Adrenal gland (tissue), 12 donors: ENCODE data around the gene OPCML. TPM values are rescaled to one million over a fixed set of nuclear protein-coding genes. Genes with fewer than 3 reads are reported as not detected.

ENCODE experiments used
- DNase-seq, 7 donors: peaks; one replicate each; pipeline ENCODE4 v3.0.0-alpha.2; 2019 to 2020
- H3K27ac ChIP-seq, 5 donors: fragments of 200-600 bp; sonication (generic) in 4 of 5; 1 replicate in 3 of 5; 2 replicates in 2 of 5; pipeline versions ENCODE4 v1.5.1 to v1.8.0; 2016 to 2020; ENCODE audit warnings: mild to moderate bottlenecking in 1 of 5
- H3K27me3 ChIP-seq: fragments of 200-600 bp; 2 replicates; pipeline ENCODE4 v1.8.0; 2021
- H3K36me3 ChIP-seq, 2 donors: fragments of 200-600 bp; replicated peaks in 1 of 2; 1 replicate in 1 of 2; 2 replicates in 1 of 2; pipeline versions ENCODE4 v1.5.1 to v1.8.0; 2018 to 2022
- H3K4me1 ChIP-seq, 2 donors: fragments of 200-600 bp; replicated peaks in 1 of 2; 1 replicate in 1 of 2; 2 replicates in 1 of 2; pipeline versions ENCODE4 v1.5.1 to v1.8.0; 2018 to 2021
- H3K4me3 ChIP-seq, 4 donors: fragments of 200-600 bp; sonication (generic) in 3 of 4; one replicate each; pipeline ENCODE4 v1.5.1; 2016 to 2018
- H3K9me3 ChIP-seq, 3 donors: fragments of 200-600 bp; sonication (generic) in 1 of 3; replicated peaks in 1 of 3; 1 replicate in 2 of 3; 2 replicates in 1 of 3; pipeline versions ENCODE4 v1.5.1 to v1.8.0; 2016 to 2021
- POLR2A ChIP-seq, 2 donors: fragments of 450-650 bp; IDR thresholded peaks; one replicate each; pipeline ENCODE4 v1.6.1; 2017; ENCODE audit warnings: antibody characterized with exemption in 2 of 2, mild to moderate bottlenecking in 2 of 2, moderate library complexity in 1 of 2
- WGBS, 4 donors: extraction: QIAGEN DNeasy Blood & Tissue Kit in 2 of 4; methylation state at CpG; one replicate each; pipeline versions ENCODE4 v1.1.5 to v1.1.7; 2013 to 2017; 5-methylcytosine and 5-hydroxymethylcytosine counted together
- intact Hi-C, 2 donors: fragments of 100-400 bp; cut with DNase I; formaldehyde crosslinking; loops; one replicate each; pipeline versions ENCODE4 v1.14.1 to v1.15.0; 2022 to 2023
- polyA plus RNA-seq, 3 donors: library from polyadenylated mRNA; stranded (reverse); fragments of 200-250 nt in 2 of 3; fragments of 350-450 nt in 1 of 3; fragmentation: Illumina TruSeq in 1 of 3; extraction: RNeasy Lipid Tissue Mini Kit (QIAGEN cat#74804) in 1 of 3; gene quantifications; one replicate each; pipeline ENCODE4 v1.2.3, GENCODE V29; 2013 to 2014
- total RNA-seq, 9 donors: library from RNA; depleted of rRNA in 4 of 9; stranded (reverse); fragments of >200 nt in 4 of 9; fragments of 120-200 nt in 1 of 9; fragmentation: NEBNext Ultra II Directional in 1 of 9; extraction: Animal tissue kit (Norgen Biotek cat#: 25700) in 1 of 9; gene quantifications; one replicate each; pipeline versions ENCODE4 v1.1.0 to v1.2.4, GENCODE V29; 2013 to 2023
- TF ChIP-seq, protein P1 (sequence below), 6 experiments: fragments of 450-650 bp in 4 of 6; fragments of 200-600 bp in 2 of 6; sonication (generic) in 1 of 6; IDR thresholded peaks; 1 replicate in 5 of 6; 2 replicates in 1 of 6; pipeline versions ENCODE4 v1.5.1 to v1.8.0; 2016 to 2021; ENCODE audit warnings: antibody characterized with exemption in 6 of 6, mild to moderate bottlenecking in 2 of 6, moderate library complexity in 1 of 6
- donor health status: healthy with polysubstance abuse.
- donor health status: Bipolar disorder and iron deficiency.
- donor health status: DM: yes; HTN: yes; CAD: no.
- donor health status: DM: no; HTN: no; CAD: no.
- donor health status: DM: no; HTN: no; CAD: no.
- donor health status: DM: yes; HTN: yes; CAD: no.

OPCML gene
- total and polyA plus RNA-seq, 12 donors, result 0.10 to 5.5 (median 0.72) TPM; not detected in 5

- 56 to 62% (median 58%) methylated on average over 5 of the region's 5 CpGs for WGBS, 4 donors
Measured at GRCh38 chr11:132844956-132845696, 687.2 kb downstream of the OPCML start.

GRCh38 chr11:132840660-132841059, 691.6 kb downstream of the OPCML start:
- no peaks in the 10 kb centered on the region for H3K9me3 ChIP-seq
- H3K27me3 ChIP-seq, result no peaks in the 10 kb centered on the region
- TF ChIP-seq, protein P1, sequence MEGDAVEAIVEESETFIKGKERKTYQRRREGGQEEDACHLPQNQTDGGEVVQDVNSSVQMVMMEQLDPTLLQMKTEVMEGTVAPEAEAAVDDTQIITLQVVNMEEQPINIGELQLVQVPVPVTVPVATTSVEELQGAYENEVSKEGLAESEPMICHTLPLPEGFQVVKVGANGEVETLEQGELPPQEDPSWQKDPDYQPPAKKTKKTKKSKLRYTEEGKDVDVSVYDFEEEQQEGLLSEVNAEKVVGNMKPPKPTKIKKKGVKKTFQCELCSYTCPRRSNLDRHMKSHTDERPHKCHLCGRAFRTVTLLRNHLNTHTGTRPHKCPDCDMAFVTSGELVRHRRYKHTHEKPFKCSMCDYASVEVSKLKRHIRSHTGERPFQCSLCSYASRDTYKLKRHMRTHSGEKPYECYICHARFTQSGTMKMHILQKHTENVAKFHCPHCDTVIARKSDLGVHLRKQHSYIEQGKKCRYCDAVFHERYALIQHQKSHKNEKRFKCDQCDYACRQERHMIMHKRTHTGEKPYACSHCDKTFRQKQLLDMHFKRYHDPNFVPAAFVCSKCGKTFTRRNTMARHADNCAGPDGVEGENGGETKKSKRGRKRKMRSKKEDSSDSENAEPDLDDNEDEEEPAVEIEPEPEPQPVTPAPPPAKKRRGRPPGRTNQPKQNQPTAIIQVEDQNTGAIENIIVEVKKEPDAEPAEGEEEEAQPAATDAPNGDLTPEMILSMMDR (IDR thresholded peaks at IDR 0.05), result no peak
- no peak for TF ChIP-seq POLR2A (IDR thresholded peaks at IDR 0.05)
- no peaks in the 10 kb centered on the region for H3K36me3 ChIP-seq
- WGBS, 4 donors, result 84 to 91% (median 87%) methylated on average over 12 of the region's 12 CpGs
- no peaks in the 10 kb centered on the region for H3K4me1 ChIP-seq
- no peak for DNase-seq
- no peak overlapping the region for H3K27ac ChIP-seq
- H3K4me3 ChIP-seq, result no peak overlapping the region
- intact Hi-C loops, result no loop called here

More at GRCh38 chr11:132844956-132845696, 687.2 kb downstream of the OPCML start:
- H3K27ac ChIP-seq, result no peak overlapping the region
- H3K27me3 ChIP-seq, result no peaks in the 10 kb centered on the region
- no peak for DNase-seq
- intact Hi-C loops, result no loop called here
- TF ChIP-seq POLR2A (IDR thresholded peaks at IDR 0.05), result no peak
- TF ChIP-seq, protein P1 (IDR thresholded peaks at IDR 0.05), result no peak
- H3K36me3 ChIP-seq, result no peaks in the 10 kb centered on the region
- no peaks in the 10 kb centered on the region for H3K4me1 ChIP-seq
- no peak overlapping the region for H3K4me3 ChIP-seq
- no peaks in the 10 kb centered on the region for H3K9me3 ChIP-seq

DNA sequence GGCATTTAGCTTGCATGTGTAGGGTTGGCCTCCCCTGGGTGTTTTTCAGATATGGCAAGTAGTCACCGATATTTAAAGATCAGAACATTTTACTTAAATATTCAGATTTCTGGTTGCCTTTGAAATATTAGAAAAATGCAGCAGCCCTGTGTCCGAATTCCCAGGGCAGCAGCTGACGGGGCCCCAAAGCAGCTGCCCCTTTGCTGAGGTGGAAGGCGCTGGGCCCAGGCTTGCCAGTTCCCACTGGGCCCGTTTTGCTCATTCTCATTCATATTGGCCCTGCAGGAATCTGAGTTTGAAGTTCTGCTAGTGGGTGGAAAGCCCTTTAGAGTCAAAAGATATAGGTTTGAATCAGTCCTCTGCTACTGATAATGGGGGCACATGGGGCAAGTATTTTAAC, 692.1 kb downstream of the OPCML start:
- Histone ChIP-seq H3K4me1 (no peaks in the 10 kb centered on the region), H3K27me3 (no peaks in the 10 kb centered on the region), H3K27ac (no peak overlapping the region), H3K36me3 (no peaks in the 10 kb centered on the region), H3K9me3 (no peaks in the 10 kb centered on the region), H3K4me3 (no peak overlapping the region)
- 64 to 70% (median 70%) methylated on average over 5 of the region's 5 CpGs for WGBS, 4 donors
- intact Hi-C loops, result no loop called here
- no peak for TF ChIP-seq POLR2A (IDR thresholded peaks at IDR 0.05)
- TF ChIP-seq, protein P1 (IDR thresholded peaks at IDR 0.05), result no peak
- no peak for DNase-seq

DNA sequence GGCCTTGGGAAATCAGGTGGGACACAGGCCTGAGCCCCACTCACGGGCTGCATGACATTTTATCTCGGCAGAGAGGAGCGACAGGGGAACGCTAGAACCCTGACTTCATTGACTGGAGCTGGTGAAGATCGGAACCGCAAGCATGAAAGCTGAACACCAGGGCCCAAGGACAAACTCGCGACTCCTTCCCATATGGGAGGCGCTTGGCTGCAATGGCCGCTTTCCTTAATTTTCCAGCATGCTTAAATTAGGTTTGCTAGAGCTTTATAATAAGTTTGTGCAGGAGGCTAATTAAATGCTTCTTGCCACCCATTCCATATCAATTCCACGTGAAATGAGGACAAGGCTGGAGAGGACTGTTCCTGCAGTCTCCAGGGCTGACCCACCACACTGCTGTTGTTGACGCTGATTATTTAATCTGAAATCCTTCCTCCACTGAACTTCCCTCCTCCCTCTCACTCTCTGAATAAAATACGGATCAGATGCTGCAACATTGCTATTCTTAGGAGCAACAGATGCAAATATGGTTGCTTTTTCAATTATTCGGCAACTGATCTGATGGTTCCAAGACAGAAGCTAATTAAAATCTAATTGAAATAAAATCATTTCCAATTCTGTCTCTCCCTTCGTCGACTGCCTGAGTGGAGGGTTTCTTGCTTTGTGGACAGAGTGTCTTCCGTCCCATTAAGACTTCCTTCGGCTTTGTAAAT, 692.9 kb downstream of the OPCML start:
- no peaks in the 10 kb centered on the region for H3K36me3 ChIP-seq
- DNase-seq, result no peak
- H3K27ac ChIP-seq, result no peak overlapping the region
- intact Hi-C loops, result no loop called here
- no peaks in the 10 kb centered on the region for H3K9me3 ChIP-seq
- no peak overlapping the region for H3K4me3 ChIP-seq
- 82 to 88% (median 84%) methylated on average over 18 of the region's 18 CpGs for WGBS, 4 donors
- H3K4me1 ChIP-seq, result no peaks in the 10 kb centered on the region
- H3K27me3 ChIP-seq, result no peaks in the 10 kb centered on the region
- TF ChIP-seq POLR2A (IDR thresholded peaks at IDR 0.05), result no peak
- TF ChIP-seq, protein P1 (IDR thresholded peaks at IDR 0.05), result no peak
